OCI-LY3 (cell line): Measurements from ENCODE around the gene OMP.

Source experiments
- H2AFZ ChIP-seq: fragments of 200-600, 300-600 bp; shearing (Covaris generic); 2 replicates; pipeline ENCODE4 v1.6.0; 2014; ENCODE audit warnings: antibody characterized with exemption, low read depth, low read length
- H3K27ac ChIP-seq: fragments of 200-600, 300-600 bp; sonication (generic); 2 replicates; pipeline ENCODE4 v1.5.1; 2014; ENCODE audit warnings: mild to moderate bottlenecking, low read length, moderate library complexity, mixed read lengths
- H3K27me3 ChIP-seq: fragments of 200-600, 300-600 bp; sonication (generic); 2 replicates; pipeline ENCODE4 v1.6.1; 2014; ENCODE audit warnings: low read depth, low read length, mixed read lengths
- H3K36me3 ChIP-seq: fragments of 200-600, 300-600 bp; sonication (generic); replicated peaks from 2 replicates; pipeline ENCODE3; 2014; ENCODE audit warnings: low read depth, low read length, mixed read lengths
- H3K4me1 ChIP-seq: fragments of 300-600, 200-600 bp; sonication (generic); 2 replicates; pipeline ENCODE4 v1.6.1; 2014; ENCODE audit warnings: low read length, mixed read lengths
- H3K4me2 ChIP-seq: fragments of 200-600, 300-600 bp; sonication (generic); 2 replicates; pipeline ENCODE4 v1.6.1; 2014; ENCODE audit warnings: low read length, mixed read lengths
- H3K4me3 ChIP-seq: fragments of 300-600, 200-600 bp; sonication (generic); 2 replicates; pipeline ENCODE4 v1.5.1; 2014; ENCODE audit warnings: antibody characterized with exemption, mild to moderate bottlenecking, low read length, moderate library complexity
- H3K79me2 ChIP-seq: fragments of 300-600, 200-600 bp; shearing (Covaris generic); 2 replicates; pipeline ENCODE4 v1.6.1; 2014; ENCODE audit warnings: mild to moderate bottlenecking, low read length, mixed read lengths
- H3K9ac ChIP-seq: fragments of 300-600, 200-600 bp; shearing (Covaris generic); 2 replicates; pipeline ENCODE4 v1.6.0; 2014; ENCODE audit warnings: mild to moderate bottlenecking, low read length, moderate library complexity
- H3K9me3 ChIP-seq: fragments of 200-600, 300-600 bp; shearing (Covaris generic); 2 replicates; pipeline ENCODE4 v1.6.1; 2014; ENCODE audit warnings: low read length, mixed read lengths; ENCODE audit not compliant: insufficient read depth
- H4K20me1 ChIP-seq: fragments of 200-600, 300-600 bp; sonication (generic); 2 replicates; pipeline ENCODE4 v1.6.1; 2016; ENCODE audit warnings: low read length, mixed read lengths; ENCODE audit not compliant: insufficient read depth
- CTCF ChIP-seq: fragments of 200-600, 300-600 bp; sonication (generic); IDR thresholded peaks from 2 replicates; pipeline ENCODE4 v1.5.1; 2014; ENCODE audit warnings: antibody characterized with exemption, low read length, low read depth
- EZH2phosphoT487 ChIP-seq: fragments of 200-600 bp; shearing (Covaris generic); IDR thresholded peaks from 2 replicates; pipeline ENCODE4 v1.6.1; 2018; ENCODE audit warnings: antibody characterized with exemption, mixed run types, low read depth

Gene OMP

DNA sequence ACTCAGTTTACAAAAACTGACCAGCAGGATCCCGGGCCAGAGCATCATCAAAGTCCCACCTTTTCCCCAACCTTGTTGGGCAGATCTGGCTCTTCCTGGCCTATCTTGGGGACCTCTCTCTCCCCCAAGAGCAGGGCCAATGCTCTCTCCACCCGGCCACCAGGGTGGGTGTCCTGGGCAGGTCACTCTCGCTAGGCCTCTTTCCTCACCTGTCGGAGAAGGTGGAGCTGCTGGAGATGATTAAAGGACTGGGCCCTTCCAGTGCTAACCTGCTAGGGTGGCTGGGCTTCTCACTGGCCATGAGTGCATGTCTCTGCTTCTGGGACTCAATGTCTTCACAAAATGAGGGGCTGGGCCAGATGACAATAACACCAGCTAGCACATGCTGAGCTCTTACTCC lies 38.8 kb upstream of the OMP start:
- Histone ChIP-seq H3K27me3 (peaks cover 7% of the 10 kb centered on the region), H3K36me3 (no peaks in the 10 kb centered on the region), H3K4me1 (peaks cover 5% of the 10 kb centered on the region), H3K9me3 (no peaks in the 10 kb centered on the region), H4K20me1 (no peaks in the 10 kb centered on the region), H3K4me3 (no peak overlapping the region), H3K9ac (no peak overlapping the region), H2AFZ (no peak overlapping the region), H3K79me2 (no peaks in the 10 kb centered on the region), H3K4me2 (no peak overlapping the region), H3K27ac (no peak overlapping the region)
- no peak for TF ChIP-seq CTCF
- no peak for TF ChIP-seq EZH2phosphoT487

- Histone ChIP-seq H3K4me2 (no peak overlapping the region), H3K4me3 (no peak overlapping the region), H3K4me1 (peaks cover 5% of the 10 kb centered on the region), H3K79me2 (no peaks in the 10 kb centered on the region), H4K20me1 (no peaks in the 10 kb centered on the region), H3K27ac (no peak overlapping the region), H3K9ac (no peak overlapping the region), H3K36me3 (no peaks in the 10 kb centered on the region), H3K9me3 (no peaks in the 10 kb centered on the region), H2AFZ (no peak overlapping the region), H3K27me3 (peaks cover 8% of the 10 kb centered on the region)
- TF ChIP-seq CTCF (no peak), EZH2phosphoT487 (no peak)
Measured at GRCh38 chr11:77064648-77065217, 37.9 kb upstream of the OMP start.

- Histone ChIP-seq H2AFZ (peak overlapping the region; percentile 81), H3K9me3 (no peaks in the 10 kb centered on the region), H3K4me2 (peak overlapping the region; percentile 87), H3K4me3 (peak overlapping the region; percentile 85), H3K9ac (peak overlapping the region; percentile 73), H3K36me3 (no peaks in the 10 kb centered on the region), H3K27ac (no peak overlapping the region), H3K27me3 (peaks cover 15% of the 10 kb centered on the region), H3K79me2 (no peaks in the 10 kb centered on the region), H3K4me1 (peaks cover 16% of the 10 kb centered on the region), H4K20me1 (no peaks in the 10 kb centered on the region)
- no peak for TF ChIP-seq CTCF
- TF ChIP-seq EZH2phosphoT487, result no peak
Measured at GRCh38 chr11:77065878-77066228, 36.8 kb upstream of the OMP start.

DNA sequence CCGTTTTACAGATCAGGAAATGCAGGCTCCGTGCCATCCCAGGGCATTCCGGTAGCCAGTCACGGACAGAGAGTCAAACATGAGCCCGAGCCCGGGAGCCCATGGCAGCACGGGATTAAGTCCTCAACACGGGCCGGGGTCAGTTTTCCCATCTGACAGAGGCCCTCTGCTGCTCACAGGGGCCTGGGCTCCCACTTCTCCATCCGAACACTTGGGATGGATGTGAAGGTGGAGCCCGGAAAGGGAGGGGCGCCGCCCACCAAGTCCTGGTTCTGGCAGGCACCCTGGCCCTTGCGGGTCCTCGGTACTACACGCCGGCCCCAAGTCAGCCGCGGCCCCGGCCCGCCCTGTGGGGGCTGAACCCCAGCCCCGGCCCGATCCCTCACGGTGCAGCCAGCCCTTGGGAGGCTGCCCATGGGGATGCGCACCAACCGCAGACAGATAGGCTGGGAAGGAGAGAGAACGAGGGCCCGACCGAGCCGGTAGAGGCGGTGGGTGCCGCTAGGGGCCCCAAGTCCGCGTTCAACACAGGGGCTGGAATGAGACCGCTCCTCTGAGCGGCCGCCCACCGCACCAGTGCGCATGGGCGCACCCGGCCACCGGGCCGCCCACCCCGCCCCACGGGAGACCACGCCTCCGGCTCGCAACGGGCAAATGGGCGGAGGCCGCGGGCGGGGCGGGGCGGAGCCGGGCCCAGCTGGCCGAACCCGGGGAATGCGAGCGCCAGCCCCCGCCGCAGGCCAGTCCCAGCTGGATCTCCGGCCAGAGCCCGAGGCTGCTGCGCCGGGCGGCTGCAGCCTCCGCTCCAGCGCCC lies 36.2 kb upstream of the OMP start, which contains the start of gene CAPN5:
Gene CAPN5, plus strand, starts transcription at position 743 of the 814 bp plus-strand sequence. CDS start 17,916 bp downstream, outside the sequence.
- Histone ChIP-seq H3K4me1 (peaks cover 16% of the 10 kb centered on the region), H3K4me3 (peak within 1 kb of the TSS; percentile 85), H3K27ac (no peak within 1 kb of the TSS), H2AFZ (peak within 1 kb of the TSS; percentile 81), H3K9me3 (no peaks in the 10 kb centered on the region), H3K4me2 (peak within 1 kb of the TSS; percentile 87), H3K27me3 (peaks cover 16% of the 10 kb centered on the region), H3K79me2 (no peaks in the 10 kb centered on the region), H3K9ac (peak within 1 kb of the TSS; percentile 73), H4K20me1 (no peaks in the 10 kb centered on the region), H3K36me3 (no peaks in the 10 kb centered on the region)
- TF ChIP-seq CTCF (peak; percentile 35), EZH2phosphoT487 (no peak)
